K562 (cell line): ENCODE data around the gene ERN1. TPM values are rescaled to one million over a fixed set of nuclear protein-coding genes. Genes with fewer than 3 reads are reported as not detected.

Source experiments
- ATAC-seq: fragments of 200-7000 bp; cut with Tn5 transposase; 3 replicates; pipeline ENCODE4 v1.9.1; 2020; ENCODE audit warnings: moderate library complexity
- BruUV-seq: library from RNA; stranded (reverse); fragments of 400-500 nt; replicated peaks from 2 replicates; lab custom pipeline; 2021; lab: Mats Ljungman, UMichigan
- CTCF ChIA-PET: fragments of 300-600 bp; formaldehyde crosslinking; extraction: SDS; loops from one replicate; lab custom pipeline; 2021; ENCODE audit warnings: low intra/inter-chr PET ratio; lab: Yijun Ruan, JAX
- POLR2A ChIA-PET: fragments of 300-600, 350-650 bp; sonication (Branson Sonifier 250); formaldehyde crosslinking; extraction: SDS; loops from one replicate; lab custom pipeline; 2021; ENCODE audit warnings: antibody characterized with exemption, inconsistent platforms; lab: Yijun Ruan, JAX
- DNase-seq, 4 experiments: peaks; one replicate each; pipeline versions ENCODE4 v3.0.0 to v3.0.0-alpha.2; 2011 to 2018; ENCODE audit warnings: low spot score in 3 of 4, mixed read lengths in 3 of 4; ENCODE audit errors: extremely low read depth in 1 of 4
- FAIRE-seq: peaks from 2 replicates; lab custom pipeline; 2011; peaks lifted over from hg19 to GRCh38; lab: Jason Lieb, UNC
- H2AFZ ChIP-seq: 2 replicates; pipeline ENCODE4 v1.6.0; 2011; ENCODE audit warnings: low read depth, low read length, control low read depth, inconsistent platforms
- H3K27ac ChIP-seq: fragments of 200-600 bp; 3 replicates; pipeline ENCODE4 v1.8.0; 2011; ENCODE audit warnings: low read depth, mild to moderate bottlenecking, control low read depth, inconsistent platforms, low read length, moderate library complexity, mixed read lengths; ENCODE audit errors: extremely low read depth
- H3K27me3 ChIP-seq, 2 experiments: fragments of 300-600 bp in 1 of 2; 2 replicates in 1 of 2; 3 replicates in 1 of 2; pipeline versions ENCODE4 v1.6.0 to v1.8.0; 2011; ENCODE audit warnings: inconsistent platforms in 2 of 2, low read length in 2 of 2, mild to moderate bottlenecking in 1 of 2, mixed read lengths in 1 of 2, moderate library complexity in 1 of 2; ENCODE audit not compliant: control insufficient read depth in 2 of 2, insufficient read depth in 2 of 2
- H3K36me3 ChIP-seq: fragments of 300-600 bp; 3 replicates; pipeline ENCODE4 v1.8.0; 2011; ENCODE audit warnings: mild to moderate bottlenecking, low read length, inconsistent platforms; ENCODE audit not compliant: control insufficient read depth, insufficient read depth
- H3K4me1 ChIP-seq, 2 experiments: fragments of 200-600 bp in 1 of 2; replicated peaks in 1 of 2; 2 replicates in 1 of 2; 3 replicates in 1 of 2; pipeline versions ENCODE4 v1.5.1 to v1.8.0; 2011; ENCODE audit warnings: inconsistent platforms in 2 of 2, low read length in 2 of 2, mild to moderate bottlenecking in 1 of 2, mixed read lengths in 1 of 2, moderate library complexity in 1 of 2; ENCODE audit not compliant: control insufficient read depth in 2 of 2, insufficient read depth in 2 of 2
- H3K4me2 ChIP-seq: 2 replicates; pipeline ENCODE4 v1.6.1; 2011; ENCODE audit warnings: low read length, control low read depth, inconsistent platforms, mixed read lengths; ENCODE audit not compliant: insufficient read depth
- H3K4me3 ChIP-seq: fragments of 200-600 bp; sonication (generic), shearing (Covaris generic); 2 replicates; pipeline ENCODE4 v1.5.1; 2016; ENCODE audit warnings: control low read depth, inconsistent platforms
- H3K79me2 ChIP-seq: fragments of 200-600 bp; 3 replicates; pipeline ENCODE4 v1.8.0; 2011; ENCODE audit warnings: low read length, inconsistent platforms; ENCODE audit not compliant: control insufficient read depth, insufficient read depth
- H3K9ac ChIP-seq, 2 experiments: 2 replicates each; pipeline versions ENCODE4 v1.6.0 to v1.6.1; 2011; ENCODE audit warnings: low read depth in 2 of 2, low read length in 2 of 2, control low read depth in 1 of 2, inconsistent platforms in 1 of 2, mild to moderate bottlenecking in 1 of 2, mixed read lengths in 1 of 2; ENCODE audit not compliant: insufficient read depth in 1 of 2
- H3K9me1 ChIP-seq: one replicate; pipeline ENCODE4 v1.6.0; 2011; ENCODE audit warnings: inconsistent platforms, mild to moderate bottlenecking, low read length, moderate library complexity; ENCODE audit not compliant: control insufficient read depth, insufficient read depth
- H3K9me3 ChIP-seq: replicated peaks from 2 replicates; pipeline ENCODE4 v1.5.1; 2011; ENCODE audit warnings: low read depth, low read length, inconsistent platforms; ENCODE audit not compliant: control insufficient read depth, insufficient read depth
- H4K20me1 ChIP-seq: replicated peaks from 2 replicates; pipeline ENCODE4 v1.6.1; 2011; ENCODE audit warnings: low read length, inconsistent platforms, mixed read lengths; ENCODE audit not compliant: control insufficient read depth, insufficient read depth
- CEBPB ChIP-seq: fragments of 450-650 bp; IDR thresholded peaks from 2 replicates; pipeline ENCODE4 v1.6.1; 2016; ENCODE audit warnings: missing genetic modification characterization, missing compliant biosample characterization
- CEBPG ChIP-seq, 3 experiments: fragments of 200-800 bp in 1 of 3; sonication (Bioruptor generic) in 1 of 3; sonication (generic) in 1 of 3; formaldehyde crosslinking in 1 of 3; IDR thresholded peaks in 2 of 3; conservative IDR thresholded peaks in 1 of 3; 2 replicates each; pipeline versions ENCODE4 v1.6.1 to v1.8.0; 2016 to 2022; ENCODE audit warnings: missing compliant biosample characterization in 2 of 3, missing genetic modification characterization in 2 of 3, mild to moderate bottlenecking in 1 of 3, missing genetic modification reagents in 1 of 3
- FOSL1 ChIP-seq: fragments of 200-800 bp; sonication (Bioruptor generic); conservative IDR thresholded peaks from 2 replicates; pipeline ENCODE4 v1.6.1; 2016; ENCODE audit warnings: missing genetic modification characterization, missing compliant biosample characterization
- HMBOX1 ChIP-seq: sonication (generic); IDR thresholded peaks from 2 replicates; pipeline ENCODE4 v1.6.1; 2016
- TBL1XR1 ChIP-seq, 2 experiments: IDR thresholded peaks; 2 replicates each; pipeline ENCODE4 v1.6.1; 2012; ENCODE audit warnings: improper control_type of control experiment in 2 of 2, low read length in 2 of 2, mild to moderate bottlenecking in 1 of 2
- WGBS: fragments of 100-300 bp; shearing (Covaris generic); methylation state at CpG from one replicate; pipeline ENCODE4 v1.1.6; 2016; ENCODE audit warnings: low coverage, mixed read lengths; ENCODE audit not compliant: insufficient coverage; ENCODE audit errors: missing lambda C conversion rate; 5-methylcytosine and 5-hydroxymethylcytosine counted together
- in situ Hi-C: fragments of 300-500 bp; cut with MboI; formaldehyde crosslinking; loops from 4 replicates; pipeline ENCODE4 v1.15.0; 2018; ENCODE audit warnings: inconsistent platforms, mixed read lengths
- intact Hi-C: fragments of 100-400 bp; cut with micrococcal nuclease; formaldehyde crosslinking; loops from 2 replicates; pipeline ENCODE4 v1.14.2; 2022
- polyA plus RNA-seq, 8 experiments: library from polyadenylated mRNA; depleted of rRNA in 4 of 8; stranded (reverse) in 5 of 8; unstranded in 3 of 8; fragments of >200 nt; fragmentation: Nextera tagmentation in 2 of 8; fragmentation: Illumina TruSeq in 1 of 8; extraction: Ambion mirVana in 2 of 8; extraction: Trizol in 1 of 8; gene quantifications; 2 replicates each; pipeline versions ENCODE4 v1.2.1 to v1.2.3, GENCODE V29; 2011 to 2014; ENCODE audit warnings: inconsistent platforms in 1 of 8, missing spikeins in 1 of 8
- total RNA-seq, 7 experiments: library from RNA; depleted of rRNA in 6 of 7; stranded (reverse); fragments of >200 nt in 6 of 7; fragmentation: Illumina TruSeq in 2 of 7; extraction: Trizol in 2 of 7; gene quantifications; 2 replicates each; pipeline versions ENCODE4 v1.2.1 to v1.2.3, GENCODE V29; 2011 to 2021; ENCODE audit warnings: low replicate concordance in 1 of 7

ERN1 gene
- total and polyA plus RNA-seq, 9 of the 15 experiments (the other 6 are each of a cell fraction or from before 2014, with no cell fraction given) = 2.1 to 22.5 (median 7.3) TPM

- 32% methylated on average over 7 of the region's 7 CpGs for WGBS
- H3K9me1 ChIP-seq = no peaks in the 10 kb centered on the region
- no peak overlapping the region for H3K9ac ChIP-seq
- FAIRE-seq = no peak
- DNase-seq = no peak
- H3K27me3 ChIP-seq = no peaks in the 10 kb centered on the region
- no peak overlapping the region for H3K27ac ChIP-seq
- no peak overlapping the region for H3K4me2 ChIP-seq
- no peak overlapping the region for H3K4me3 ChIP-seq
- POLR2A ChIA-PET = interaction anchor here (1.3 to 2.4 kb wide), 2 partner anchors 10 to 11 kb away, joined by 6 to 7 read pairs; no protein-coding TSS in a partner anchor
- in situ Hi-C loops = no loop called here
- intact Hi-C loops = no loop called here
- no peaks in the 10 kb centered on the region for H3K9me3 ChIP-seq
- peaks cover 6 to 13% of the 10 kb centered on the region in 2 experiments for H3K4me1 ChIP-seq
- 0 out of 3 replicates have a peak, but pooled peaks cover 2% of the 10 kb centered on the region for H3K36me3 ChIP-seq
- no peak overlapping the region for H2AFZ ChIP-seq
- ATAC-seq = no peak
- no peaks in the 10 kb centered on the region; the same call in 1 of the 3 replicates for H3K79me2 ChIP-seq
- TF ChIP-seq CEBPG (CRISPR knock-in tag; IDR thresholded peaks at IDR 0.05) (no peak), CEBPG (tag; conservative IDR thresholded peaks at IDR 0.05 in 1 of 2, IDR thresholded peaks at IDR 0.05 in 1 of 2) (peak in 1 of 2 experiments; percentile 52; a peak in 2 of 4 replicates), HMBOX1 (peak; percentile 63), CEBPB (tag) (peak; percentile 41; the same call in 1 of the 2 replicates), FOSL1 (tag) (peak; percentile 45; the same call in 1 of the 2 replicates), TBL1XR1 (IDR thresholded peaks at IDR 0.05; ENCODE audit: low read length in 2 of 2) (no peak)
- H4K20me1 ChIP-seq = no peaks in the 10 kb centered on the region
- CTCF ChIA-PET = no interaction called here
- BruUV-seq = no TSS peak
These were observed 14.0 kb downstream of the ERN1 start for GRCh38 chr17:64115822-64116534.
